Right lobe of liver (tissue), 4 donors: Measurements from ENCODE around the gene ZNF618.

Source experiments
- CTCF ChIP-seq, 4 donors: fragments of 200-600 bp in 3 of 4; fragments of 450-650 bp in 1 of 4; IDR thresholded peaks; one replicate each; pipeline versions ENCODE4 v1.5.1 to v1.8.0; 2016 to 2022; ENCODE audit warnings: antibody characterized with exemption in 4 of 4, mild to moderate bottlenecking in 2 of 4
- POLR2A ChIP-seq: fragments of 450-650 bp; IDR thresholded peaks from one replicate; pipeline ENCODE4 v1.6.1; 2017; ENCODE audit warnings: antibody characterized with exemption, mild to moderate bottlenecking
- donor health status: DM: no; HTN: no; CAD: no.
- donor health status: DM: no; HTN: no; CAD: no.
- donor health status: DM: no; HTN: yes; CAD: no.

GRCh38 chr9:113919382-113919781 is 43.3 kb downstream of the ZNF618 start:
- TF ChIP-seq POLR2A (no peak), CTCF (IDR thresholded peaks at IDR 0.05) (no peak)
